PC-3 (cell line): ENCODE measurements around the gene CXXC5. TPM values are rescaled to one million over a fixed set of nuclear protein-coding genes. Genes with fewer than 3 reads are reported as not detected.

Experiments
- ATAC-seq: fragments of 200-7000 bp; cut with Tn5 transposase; 2 replicates; pipeline ENCODE4 v1.9.1; 2020; ENCODE audit warnings: mild to moderate bottlenecking, moderate library complexity
- BruUV-seq: library from RNA; stranded (reverse); fragments of 400-500 nt; replicated peaks from 2 replicates; lab custom pipeline; 2021; lab: Mats Ljungman, UMichigan
- CTCF ChIA-PET: fragments of 300-600 bp; sonication (Branson Sonifier 250); formaldehyde crosslinking; loops from one replicate; lab custom pipeline; 2022; ENCODE audit warnings: antibody characterized with exemption; lab: Charles Lee
- POLR2A ChIA-PET: fragments of 300-600 bp; sonication (Branson Sonifier 250); formaldehyde crosslinking; loops from one replicate; lab custom pipeline; 2022; ENCODE audit warnings: antibody characterized with exemption; ENCODE audit not compliant: unreplicated experiment; lab: Charles Lee
- DNase-seq: peaks from one replicate; pipeline ENCODE4 v3.0.0-alpha.2; 2015
- H2AFZ ChIP-seq: fragments of 300-600 bp; sonication (generic); 2 replicates; pipeline ENCODE4 v1.6.0; 2016; ENCODE audit warnings: antibody characterized with exemption, low read length
- H3F3A ChIP-seq: fragments of 300-600 bp; sonication (generic); one replicate; pipeline ENCODE4 v1.6.0; 2017; ENCODE audit warnings: antibody characterized with exemption, low read length, control low read depth, mild to moderate bottlenecking; ENCODE audit not compliant: unreplicated experiment
- H3K27ac ChIP-seq: fragments of 300-600 bp; sonication (generic); 2 replicates; pipeline ENCODE4 v1.5.1; 2016; ENCODE audit warnings: mild to moderate bottlenecking, low read length
- H3K27me3 ChIP-seq: fragments of 300-600 bp; sonication (generic); 2 replicates; pipeline ENCODE4 v1.6.1; 2016; ENCODE audit warnings: low read length, mixed read lengths
- H3K36me3 ChIP-seq: fragments of 300-600 bp; sonication (generic); 2 replicates; pipeline ENCODE4 v1.6.1; 2016; ENCODE audit warnings: low read depth, mixed run types, low read length, mixed read lengths
- H3K4me1 ChIP-seq: fragments of 300-600 bp; sonication (generic); 2 replicates; pipeline ENCODE4 v1.5.1; 2016; ENCODE audit warnings: low read length; ENCODE audit not compliant: insufficient read depth
- H3K4me2 ChIP-seq: fragments of 300-600 bp; sonication (generic); 2 replicates; pipeline ENCODE4 v1.6.0; 2016; ENCODE audit warnings: low read length
- H3K4me3 ChIP-seq: fragments of 300-600 bp; sonication (generic); 2 replicates; pipeline ENCODE4 v1.5.1; 2016; ENCODE audit warnings: mild to moderate bottlenecking, low read length, mixed read lengths
- H3K79me2 ChIP-seq: fragments of 300-600 bp; sonication (generic); 2 replicates; pipeline ENCODE4 v1.6.1; 2017; ENCODE audit warnings: low read length, mixed read lengths
- H3K9ac ChIP-seq: fragments of 300-600 bp; sonication (generic); 2 replicates; pipeline ENCODE4 v1.6.0; 2016; ENCODE audit warnings: mild to moderate bottlenecking, low read length
- H3K9me2 ChIP-seq: fragments of 300-600 bp; sonication (generic); replicated peaks from 2 replicates; pipeline ENCODE4 v1.6.1; 2016; ENCODE audit warnings: mixed run types, low read length, mixed read lengths
- H3K9me3 ChIP-seq: fragments of 300-600 bp; sonication (generic); 2 replicates; pipeline ENCODE4 v1.6.1; 2016; ENCODE audit warnings: low read length, mixed read lengths
- H4K20me1 ChIP-seq: fragments of 300-600 bp; sonication (generic); 2 replicates; pipeline ENCODE4 v1.6.1; 2016; ENCODE audit warnings: low read length, mixed read lengths
- EZH2 ChIP-seq: fragments of 300-600 bp; sonication (generic); IDR thresholded peaks from one replicate; pipeline ENCODE4 v1.6.1; 2017; ENCODE audit warnings: antibody characterized with exemption, mild to moderate bottlenecking, low read length; ENCODE audit not compliant: unreplicated experiment
- EZH2phosphoT487 ChIP-seq: fragments of 300-600 bp; sonication (generic); IDR thresholded peaks from 2 replicates; pipeline ENCODE4 v1.6.1; 2018; ENCODE audit warnings: mild to moderate bottlenecking, antibody characterized with exemption, low read length, borderline replicate concordance
- intact Hi-C: fragments of 100-400 bp; cut with micrococcal nuclease; formaldehyde crosslinking; loops from 2 replicates; pipeline ENCODE4 v1.9.0; 2023
- total RNA-seq: library from RNA; depleted of rRNA; stranded (reverse); fragments of >200 nt; gene quantifications from 2 replicates; pipeline ENCODE4 v1.2.3, GENCODE V29; 2014
- TF ChIP-seq, protein P1 (sequence below): fragments of 300-600 bp; sonication (generic); conservative IDR thresholded peaks from 2 replicates; pipeline ENCODE4 v1.5.1; 2017; ENCODE audit warnings: antibody characterized with exemption, low read depth, mild to moderate bottlenecking, low read length

The CXXC5 gene
- total RNA-seq, 1 experiment from 2014 or later: 31.1 TPM

DNA sequence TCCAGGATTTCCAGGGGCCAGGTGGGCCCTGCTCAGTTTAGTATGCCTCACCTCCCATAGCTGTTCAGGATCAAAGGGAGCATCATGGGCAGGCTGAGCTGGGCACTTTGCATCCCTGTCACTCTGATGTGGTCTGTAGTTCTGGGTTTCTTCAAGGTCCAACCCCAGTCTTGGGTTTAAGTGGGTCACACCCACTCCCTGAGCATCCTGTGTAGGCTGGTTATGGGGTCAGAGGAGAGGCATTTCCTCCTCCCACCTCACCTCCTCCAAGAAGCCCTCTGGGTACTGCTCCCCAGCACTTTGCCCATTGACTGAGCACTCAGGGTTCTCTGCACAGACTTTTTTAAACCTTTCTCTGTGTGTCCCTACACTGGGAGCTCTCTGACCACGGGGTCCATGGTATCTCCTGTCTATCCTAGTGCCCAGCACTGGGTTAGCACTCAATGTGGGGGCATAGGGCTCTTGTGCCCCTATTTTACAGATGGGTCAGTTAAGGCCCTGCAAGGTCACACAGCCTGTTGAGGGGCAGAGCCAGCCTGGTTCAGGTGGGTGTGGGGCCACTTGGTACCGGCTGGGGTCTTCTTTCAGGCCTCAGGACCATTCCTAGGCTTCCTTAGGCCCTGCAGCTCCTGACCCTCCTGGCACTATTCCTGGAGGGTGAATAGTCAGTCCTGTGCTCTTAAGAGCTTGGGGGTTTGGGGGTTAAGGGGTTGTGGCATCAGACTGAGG lies 19.0 kb downstream of the CXXC5 start:
- POLR2A ChIA-PET: interaction anchor here (0.7 kb wide), 1 partner anchor 19 kb away, joined by 8 read pairs; the partner anchor contains the start of gene CXXC5
- Histone ChIP-seq H3K9ac (no peak overlapping the region), H3K27ac (no peak overlapping the region)

DNA sequence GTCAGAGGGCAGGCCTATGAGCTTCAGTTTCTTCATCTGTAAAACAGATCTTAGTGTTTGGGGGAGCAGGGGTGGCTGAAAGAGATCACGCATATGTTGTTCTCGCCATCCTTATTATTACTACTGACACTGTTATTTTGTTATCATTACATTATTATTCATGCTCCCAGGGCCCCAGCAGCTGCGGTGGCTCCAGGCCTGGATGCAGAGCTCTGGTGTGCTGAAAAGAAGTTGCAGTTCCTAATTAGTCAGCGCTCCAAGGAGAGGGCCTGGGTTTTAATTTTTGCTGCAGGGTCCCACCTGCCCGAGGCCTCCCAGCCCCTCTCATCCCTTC lies 19.5 kb downstream of the CXXC5 start:
- no peaks in the 10 kb centered on the region for H3K36me3 ChIP-seq
- H3K9me2 ChIP-seq: no peaks in the 10 kb centered on the region
- H3K27me3 ChIP-seq: no peaks in the 10 kb centered on the region
- TF ChIP-seq EZH2: no peak
- TF ChIP-seq EZH2phosphoT487: no peak
- TF ChIP-seq, protein P1, sequence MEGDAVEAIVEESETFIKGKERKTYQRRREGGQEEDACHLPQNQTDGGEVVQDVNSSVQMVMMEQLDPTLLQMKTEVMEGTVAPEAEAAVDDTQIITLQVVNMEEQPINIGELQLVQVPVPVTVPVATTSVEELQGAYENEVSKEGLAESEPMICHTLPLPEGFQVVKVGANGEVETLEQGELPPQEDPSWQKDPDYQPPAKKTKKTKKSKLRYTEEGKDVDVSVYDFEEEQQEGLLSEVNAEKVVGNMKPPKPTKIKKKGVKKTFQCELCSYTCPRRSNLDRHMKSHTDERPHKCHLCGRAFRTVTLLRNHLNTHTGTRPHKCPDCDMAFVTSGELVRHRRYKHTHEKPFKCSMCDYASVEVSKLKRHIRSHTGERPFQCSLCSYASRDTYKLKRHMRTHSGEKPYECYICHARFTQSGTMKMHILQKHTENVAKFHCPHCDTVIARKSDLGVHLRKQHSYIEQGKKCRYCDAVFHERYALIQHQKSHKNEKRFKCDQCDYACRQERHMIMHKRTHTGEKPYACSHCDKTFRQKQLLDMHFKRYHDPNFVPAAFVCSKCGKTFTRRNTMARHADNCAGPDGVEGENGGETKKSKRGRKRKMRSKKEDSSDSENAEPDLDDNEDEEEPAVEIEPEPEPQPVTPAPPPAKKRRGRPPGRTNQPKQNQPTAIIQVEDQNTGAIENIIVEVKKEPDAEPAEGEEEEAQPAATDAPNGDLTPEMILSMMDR: no peak
- peaks cover 17% of the 10 kb centered on the region for H3K79me2 ChIP-seq
- no TSS peak for BruUV-seq
- H3K9me3 ChIP-seq: no peaks in the 10 kb centered on the region
- peak overlapping the region; percentile 84 for H3K9ac ChIP-seq
- H4K20me1 ChIP-seq: no peaks in the 10 kb centered on the region
- peak; percentile 25; the same call in 1 of the 2 replicates for ATAC-seq
- no peak for DNase-seq
- ChIA-PET POLR2A (interaction anchor here (0.7 kb wide), 1 partner anchor 20 kb away, joined by 8 read pairs; the partner anchor contains the start of gene CXXC5), CTCF (no interaction called here)
- H3K27ac ChIP-seq: peak overlapping the region; percentile 39
- H3K4me1 ChIP-seq: peaks cover 14% of the 10 kb centered on the region
- peak overlapping the region; percentile 95 for H3K4me2 ChIP-seq
- intact Hi-C loops: no loop called here
- peak overlapping the region; percentile 86 for H2AFZ ChIP-seq
- peak overlapping the region; percentile 63 for H3K4me3 ChIP-seq
- H3F3A ChIP-seq: no peaks in the 10 kb centered on the region

More for the DNA sequence above, 19.0 kb downstream of the CXXC5 start:
- CTCF ChIA-PET: no interaction called here
- Histone ChIP-seq H3K9me3 (no peaks in the 10 kb centered on the region), H2AFZ (no peak overlapping the region), H3K4me3 (no peak overlapping the region; the same call in 1 of the 2 replicates), H3K36me3 (no peaks in the 10 kb centered on the region), H3K4me1 (peaks cover 14% of the 10 kb centered on the region), H3K27me3 (no peaks in the 10 kb centered on the region), H3K4me2 (no peak overlapping the region), H4K20me1 (no peaks in the 10 kb centered on the region), H3K79me2 (peaks cover 20% of the 10 kb centered on the region), H3K9me2 (no peaks in the 10 kb centered on the region), H3F3A (no peaks in the 10 kb centered on the region)
- TF ChIP-seq, protein P1: no peak
- TF ChIP-seq EZH2phosphoT487 (no peak), EZH2 (no peak)
- BruUV-seq: no TSS peak
- intact Hi-C loops: no loop called here
- ATAC-seq (no peak; the same call in 1 of the 2 replicates), DNase-seq (no peak)
